Trophoblast cell (in vitro differentiated cells and primary cell): ENCODE measurements around the gene ELP2.
"Not testable (repeated sequence)": the region's sequence is repeated elsewhere in the genome, so short reads cannot be mapped to it uniquely, and the experiment has no call there.

Experiments
- DNase-seq, 2 donors: peaks; one replicate each; pipeline ENCODE4 v3.0.0-alpha.2; 2016
- H2AFZ ChIP-seq: 2 replicates; pipeline ENCODE4 v1.6.1; 2013; ENCODE audit warnings: low read length, moderate library complexity, mild to moderate bottlenecking; ENCODE audit not compliant: insufficient read depth, poor library complexity
- H2AK5ac ChIP-seq: 2 replicates; pipeline ENCODE4 v1.6.1; 2013; ENCODE audit warnings: mild to moderate bottlenecking, low read length
- H2BK120ac ChIP-seq: 2 replicates; pipeline ENCODE4 v1.6.1; 2013; ENCODE audit warnings: low read length, mild to moderate bottlenecking, moderate library complexity; ENCODE audit not compliant: insufficient read depth, poor library complexity
- H2BK12ac ChIP-seq: 2 replicates; pipeline ENCODE4 v1.6.1; 2013; ENCODE audit warnings: mild to moderate bottlenecking, low read length, moderate library complexity
- H2BK5ac ChIP-seq: 2 replicates; pipeline ENCODE4 v1.6.1; 2013; ENCODE audit warnings: low read length, low read depth, moderate library complexity, mild to moderate bottlenecking; ENCODE audit not compliant: poor library complexity
- H3K14ac ChIP-seq: 2 replicates; pipeline ENCODE4 v1.6.1; 2013; ENCODE audit warnings: mild to moderate bottlenecking, low read length
- H3K18ac ChIP-seq: 2 replicates; pipeline ENCODE4 v1.6.1; 2013; ENCODE audit warnings: mild to moderate bottlenecking, low read length
- H3K23ac ChIP-seq: 2 replicates; pipeline ENCODE4 v1.6.1; 2013; ENCODE audit warnings: low read length
- H3K27ac ChIP-seq: 2 replicates; pipeline ENCODE4 v1.5.1; 2013; ENCODE audit warnings: low read depth, mild to moderate bottlenecking, inconsistent platforms, low read length, moderate library complexity
- H3K27me3 ChIP-seq: 2 replicates; pipeline ENCODE4 v1.6.1; 2013; ENCODE audit warnings: inconsistent platforms, mild to moderate bottlenecking, low read length, moderate library complexity; ENCODE audit not compliant: insufficient read depth
- H3K36me3 ChIP-seq, 2 experiments: 1 replicate in 1 of 2; 2 replicates in 1 of 2; pipeline ENCODE4 v1.6.1; 2013; ENCODE audit warnings: low read length in 2 of 2, mild to moderate bottlenecking in 2 of 2, moderate library complexity in 1 of 2; ENCODE audit not compliant: insufficient read depth in 2 of 2, control insufficient read depth in 1 of 2
- H3K4ac ChIP-seq: 2 replicates; pipeline ENCODE4 v1.6.1; 2013; ENCODE audit warnings: low read depth, mild to moderate bottlenecking, low read length, moderate library complexity
- H3K4me1 ChIP-seq, 2 experiments: 1 replicate in 1 of 2; 2 replicates in 1 of 2; pipeline ENCODE4 v1.6.1; 2013; ENCODE audit warnings: low read length in 2 of 2, mild to moderate bottlenecking in 2 of 2, moderate library complexity in 1 of 2; ENCODE audit not compliant: insufficient read depth in 2 of 2, control insufficient read depth in 1 of 2
- H3K4me2 ChIP-seq: 2 replicates; pipeline ENCODE4 v1.6.1; 2013; ENCODE audit warnings: inconsistent platforms, mild to moderate bottlenecking, low read length, moderate library complexity
- H3K4me3 ChIP-seq: 2 replicates; pipeline ENCODE4 v1.5.1; 2013; ENCODE audit warnings: mild to moderate bottlenecking, low read depth, low read length, inconsistent platforms
- H3K79me1 ChIP-seq: one replicate; pipeline ENCODE4 v1.6.1; 2013; ENCODE audit warnings: low read length
- H3K79me2 ChIP-seq: 2 replicates; pipeline ENCODE4 v1.6.1; 2013; ENCODE audit warnings: low read length, mild to moderate bottlenecking; ENCODE audit not compliant: control insufficient read depth, insufficient read depth, poor library complexity
- H3K9ac ChIP-seq: 2 replicates; pipeline ENCODE4 v1.6.1; 2013; ENCODE audit warnings: mild to moderate bottlenecking, low read length
- H3K9me3 ChIP-seq: 2 replicates; pipeline ENCODE4 v1.6.1; 2013; ENCODE audit warnings: low read depth, mild to moderate bottlenecking, control low read depth, inconsistent platforms, low read length; ENCODE audit not compliant: insufficient read depth
- H4K12ac ChIP-seq: 2 replicates; pipeline ENCODE4 v1.6.1; 2013; ENCODE audit warnings: low read depth, mild to moderate bottlenecking, low read length, moderate library complexity
- H4K8ac ChIP-seq: 2 replicates; pipeline ENCODE4 v1.6.1; 2013; ENCODE audit warnings: low read depth, mild to moderate bottlenecking, low read length, moderate library complexity
- H4K91ac ChIP-seq: one replicate; pipeline ENCODE4 v1.6.1; 2013; ENCODE audit warnings: low read depth, mild to moderate bottlenecking, low read length, moderate library complexity
- WGBS: extraction: QIAGEN DNeasy Blood & Tissue Kit; methylation state at CpG from one replicate; pipeline ENCODE4 v1.1.7; 2013; ENCODE audit warnings: missing lambda C conversion rate; ENCODE audit not compliant: insufficient read length, insufficient coverage; ENCODE audit errors: extremely low coverage; 5-methylcytosine and 5-hydroxymethylcytosine counted together

The ELP2 gene

GRCh38 chr18:36114738-36115137 lies 15.0 kb upstream of the ELP2 start:
- DNase-seq: no peak
- Histone ChIP-seq H4K12ac (no peak overlapping the region), H2AFZ (no peak overlapping the region), H3K36me3 (peaks cover 18 to 19% of the 10 kb centered on the region in 2 experiments), H4K8ac (no peak overlapping the region), H3K4me1 (no peaks in the 10 kb centered on the region), H4K91ac (no peak overlapping the region), H2AK5ac (no peak overlapping the region), H3K4me2 (no peak overlapping the region), H2BK5ac (no peak overlapping the region), H3K79me1 (no peaks in the 10 kb centered on the region), H2BK12ac (no peak overlapping the region), H3K18ac (no peak overlapping the region), H3K27me3 (no peaks in the 10 kb centered on the region), H3K4ac (no peak overlapping the region), H3K27ac (no peak overlapping the region), H3K9ac (no peak overlapping the region), H2BK120ac (no peak overlapping the region), H3K79me2 (no peaks in the 10 kb centered on the region), H3K9me3 (no peaks in the 10 kb centered on the region), H3K4me3 (no peak overlapping the region), H3K14ac (no peak overlapping the region), H3K23ac (no peak overlapping the region)
- WGBS: no CpG with 5 or more reads among the region's 1 CpG

GRCh38 chr18:36116771-36117170 lies 12.9 kb upstream of the ELP2 start:
- H3K4me3 ChIP-seq, H3K14ac ChIP-seq, H2AFZ ChIP-seq, H2BK12ac ChIP-seq, H3K27ac ChIP-seq, H3K79me1 ChIP-seq, H3K23ac ChIP-seq, H3K9me3 ChIP-seq, H3K79me2 ChIP-seq, H2AK5ac ChIP-seq, H2BK120ac ChIP-seq, H3K9ac ChIP-seq, DNase-seq, H3K18ac ChIP-seq, H4K91ac ChIP-seq, H3K4me1 ChIP-seq, H2BK5ac ChIP-seq, H4K8ac ChIP-seq, H4K12ac ChIP-seq, H3K27me3 ChIP-seq, H3K4ac ChIP-seq, H3K4me2 ChIP-seq: not testable (repeated sequence)
- WGBS: no CpG with 5 or more reads among the region's 11 CpGs
- H3K36me3 ChIP-seq: peaks cover 13 to 17% of the 10 kb centered on the region in 2 experiments

- Histone ChIP-seq H3K23ac (no peak overlapping the region), H3K14ac (no peak overlapping the region), H3K4me1 (no peaks in the 10 kb centered on the region), H3K27ac (no peak overlapping the region), H3K4ac (no peak overlapping the region), H3K4me2 (no peak overlapping the region), H2BK12ac (no peak overlapping the region), H4K8ac (no peak overlapping the region), H3K27me3 (no peaks in the 10 kb centered on the region), H2AFZ (no peak overlapping the region), H2BK120ac (no peak overlapping the region), H3K9me3 (no peaks in the 10 kb centered on the region), H3K4me3 (no peak overlapping the region), H3K79me2 (no peaks in the 10 kb centered on the region), H3K18ac (no peak overlapping the region), H2BK5ac (no peak overlapping the region), H2AK5ac (no peak overlapping the region), H3K9ac (no peak overlapping the region), H3K79me1 (no peaks in the 10 kb centered on the region), H4K91ac (no peak overlapping the region), H3K36me3 (peaks cover 6 to 11% of the 10 kb centered on the region in 2 experiments), H4K12ac (no peak overlapping the region)
- WGBS: no CpG with 5 or more reads among the region's 3 CpGs
- no peak for DNase-seq
Measured at GRCh38 chr18:36120297-36120696, 9.4 kb upstream of the ELP2 start.

- no peak overlapping the region for H4K8ac ChIP-seq
- DNase-seq: no peak
Measured at GRCh38 chr18:36124841-36125240, 4.9 kb upstream of the ELP2 start.

More at GRCh38 chr18:36124841-36125240, 4.9 kb upstream of the ELP2 start:
- peaks cover 2% of the 10 kb centered on the region in 2 experiments for H3K4me1 ChIP-seq
- H3K4ac ChIP-seq: no peak overlapping the region
- H2AFZ ChIP-seq: no peak overlapping the region
- H3K36me3 ChIP-seq: peaks cover 2 to 10% of the 10 kb centered on the region in 2 experiments
- peaks cover 7% of the 10 kb centered on the region for H3K79me1 ChIP-seq
- H3K79me2 ChIP-seq: peaks cover 4% of the 10 kb centered on the region
- H2BK120ac ChIP-seq: no peak overlapping the region
- H2BK12ac ChIP-seq: no peak overlapping the region
- H4K91ac ChIP-seq: no peak overlapping the region
- H3K27me3 ChIP-seq: no peaks in the 10 kb centered on the region
- no peak overlapping the region for H2BK5ac ChIP-seq
- no peaks in the 10 kb centered on the region for H3K9me3 ChIP-seq
- no peak overlapping the region for H3K4me2 ChIP-seq
- no peak overlapping the region for H3K4me3 ChIP-seq
- no peak overlapping the region for H2AK5ac ChIP-seq
- no peak overlapping the region for H3K27ac ChIP-seq
- no peak overlapping the region for H3K14ac ChIP-seq
- H3K9ac ChIP-seq: no peak overlapping the region
- no peak overlapping the region for H4K12ac ChIP-seq
- no peak overlapping the region for H3K23ac ChIP-seq
- H3K18ac ChIP-seq: no peak overlapping the region
- no CpG with 5 or more reads among the region's 4 CpGs for WGBS
